MM.1S (cell line): ENCODE results near the gene FHDC1.

Experiments used
- DNase-seq: peaks from one replicate; pipeline ENCODE4 v3.0.0-alpha.2; 2015
- H2AFZ ChIP-seq: fragments of 300-600 bp; sonication (generic); 2 replicates; pipeline ENCODE4 v1.6.0; 2016; ENCODE audit warnings: antibody characterized with exemption, low read length
- H3F3A ChIP-seq: fragments of 300-600 bp; sonication (generic); 2 replicates; pipeline ENCODE4 v1.6.1; 2016; ENCODE audit warnings: mild to moderate bottlenecking, antibody characterized with exemption, low read length, moderate library complexity, mixed read lengths; ENCODE audit not compliant: insufficient read depth
- H3K27ac ChIP-seq: fragments of 300-600 bp; sonication (generic); 2 replicates; pipeline ENCODE4 v1.5.1; 2016; ENCODE audit warnings: mild to moderate bottlenecking, low read length
- H3K27me3 ChIP-seq: fragments of 300-600 bp; sonication (generic); replicated peaks from 2 replicates; pipeline ENCODE4 v1.6.0; 2016; ENCODE audit warnings: low read length; ENCODE audit not compliant: insufficient read depth
- H3K36me3 ChIP-seq: fragments of 300-600 bp; sonication (generic); replicated peaks from 2 replicates; pipeline ENCODE4 v1.6.1; 2016; ENCODE audit warnings: mild to moderate bottlenecking, low read length, mixed read lengths; ENCODE audit not compliant: insufficient read depth
- H3K4me1 ChIP-seq: fragments of 300-600 bp; sonication (generic); 2 replicates; pipeline ENCODE4 v1.6.1; 2016; ENCODE audit warnings: low read length, mixed read lengths
- H3K4me2 ChIP-seq: fragments of 300-600 bp; sonication (generic); 2 replicates; pipeline ENCODE4 v1.6.0; 2016; ENCODE audit warnings: low read depth, low read length
- H3K4me3 ChIP-seq: fragments of 300-600 bp; sonication (generic); 2 replicates; pipeline ENCODE4 v1.5.1; 2016; ENCODE audit warnings: low read length, mixed read lengths
- H3K79me2 ChIP-seq: fragments of 300-600 bp; sonication (generic); 2 replicates; pipeline ENCODE4 v1.6.1; 2016; ENCODE audit warnings: mixed run types, low read length, mixed read lengths
- H3K9ac ChIP-seq: fragments of 300-600 bp; sonication (generic); 2 replicates; pipeline ENCODE4 v1.6.1; 2016; ENCODE audit warnings: low read length, mixed read lengths
- H3K9me2 ChIP-seq: fragments of 300-600 bp; sonication (generic); replicated peaks from 2 replicates; pipeline ENCODE4 v1.6.1; 2016; ENCODE audit warnings: mild to moderate bottlenecking, low read length, mixed read lengths; ENCODE audit not compliant: insufficient read depth
- H3K9me3 ChIP-seq: fragments of 300-600 bp; sonication (generic); replicated peaks from 2 replicates; pipeline ENCODE4 v1.6.1; 2016; ENCODE audit warnings: mild to moderate bottlenecking, low read length, mixed read lengths; ENCODE audit not compliant: insufficient read depth
- H4K20me1 ChIP-seq: fragments of 300-600 bp; sonication (generic); 2 replicates; pipeline ENCODE4 v1.6.1; 2016; ENCODE audit warnings: mild to moderate bottlenecking, low read length, moderate library complexity, mixed read lengths; ENCODE audit not compliant: insufficient read depth
- CTCF ChIP-seq: fragments of 300-600 bp; sonication (generic); IDR thresholded peaks from 2 replicates; pipeline ENCODE4 v1.5.1; 2016; ENCODE audit warnings: antibody characterized with exemption, low read length, mixed read lengths
- EZH2 ChIP-seq: fragments of 300-600 bp; sonication (generic); optimal IDR thresholded peaks from 2 replicates; pipeline ENCODE3; 2017; ENCODE audit warnings: low read depth, mild to moderate bottlenecking, antibody characterized with exemption, low read length, mixed read lengths
- EZH2phosphoT487 ChIP-seq: fragments of 300-600 bp; sonication (generic); IDR thresholded peaks from 2 replicates; pipeline ENCODE4 v1.6.1; 2018; ENCODE audit warnings: antibody characterized with exemption, low read length

Gene FHDC1

GRCh38 chr4:152926959-152927358 is 9.2 kb upstream of the FHDC1 start:
- H3K79me2 ChIP-seq, result no peaks in the 10 kb centered on the region
- no peaks in the 10 kb centered on the region for H4K20me1 ChIP-seq
- no peak overlapping the region for H3K9ac ChIP-seq
- H3K4me1 ChIP-seq, result no peaks in the 10 kb centered on the region
- H3K9me3 ChIP-seq, result no peaks in the 10 kb centered on the region
- DNase-seq, result no peak
- no peak for TF ChIP-seq CTCF
- no peak for TF ChIP-seq EZH2
- TF ChIP-seq EZH2phosphoT487, result no peak
- no peaks in the 10 kb centered on the region for H3K27me3 ChIP-seq
- no peaks in the 10 kb centered on the region for H3F3A ChIP-seq
- no peak overlapping the region for H2AFZ ChIP-seq
- H3K9me2 ChIP-seq, result no peaks in the 10 kb centered on the region
- H3K27ac ChIP-seq, result no peak overlapping the region
- H3K4me2 ChIP-seq, result no peak overlapping the region
- H3K36me3 ChIP-seq, result no peaks in the 10 kb centered on the region
- H3K4me3 ChIP-seq, result no peak overlapping the region

- Histone ChIP-seq H3K27ac (no peak overlapping the region), H3K9me2 (no peaks in the 10 kb centered on the region), H3K4me1 (no peaks in the 10 kb centered on the region), H3F3A (no peaks in the 10 kb centered on the region), H3K4me2 (no peak overlapping the region), H3K9ac (no peak overlapping the region), H3K27me3 (no peaks in the 10 kb centered on the region), H3K9me3 (no peaks in the 10 kb centered on the region), H3K36me3 (no peaks in the 10 kb centered on the region), H3K79me2 (no peaks in the 10 kb centered on the region), H3K4me3 (no peak overlapping the region), H4K20me1 (no peaks in the 10 kb centered on the region), H2AFZ (no peak overlapping the region)
- no peak for TF ChIP-seq CTCF
- no peak for TF ChIP-seq EZH2phosphoT487
- TF ChIP-seq EZH2, result no peak
- DNase-seq, result no peak
Observed at GRCh38 chr4:152927737-152928136, 8.4 kb upstream of the FHDC1 start.

GRCh38 chr4:152928286-152928685 is 7.8 kb upstream of the FHDC1 start:
- Histone ChIP-seq H3K9ac (no peak overlapping the region), H3K4me2 (no peak overlapping the region), H3F3A (no peaks in the 10 kb centered on the region), H3K27me3 (no peaks in the 10 kb centered on the region), H2AFZ (no peak overlapping the region), H3K36me3 (no peaks in the 10 kb centered on the region), H3K4me3 (no peak overlapping the region), H3K27ac (no peak overlapping the region), H3K4me1 (no peaks in the 10 kb centered on the region), H3K79me2 (no peaks in the 10 kb centered on the region), H4K20me1 (no peaks in the 10 kb centered on the region), H3K9me3 (no peaks in the 10 kb centered on the region), H3K9me2 (no peaks in the 10 kb centered on the region)
- TF ChIP-seq EZH2 (no peak), CTCF (no peak), EZH2phosphoT487 (no peak)
- DNase-seq, result no peak
